Peyer's patch (tissue), 4 donors: ENCODE data around the gene HNF4A.

Experiments used
- POLR2A ChIP-seq, 2 donors: fragments of 450-650 bp; IDR thresholded peaks; one replicate each; pipeline ENCODE4 v1.5.1; 2017; ENCODE audit warnings: antibody characterized with exemption in 2 of 2, mild to moderate bottlenecking in 2 of 2, moderate library complexity in 2 of 2
- TF ChIP-seq, protein P1 (sequence below), 6 experiments: fragments of 450-650 bp in 4 of 6; fragments of 200-600 bp in 2 of 6; sonication (generic) in 1 of 6; IDR thresholded peaks; one replicate each; pipeline ENCODE4 v1.5.1; 2017 to 2019; ENCODE audit warnings: antibody characterized with exemption in 6 of 6, mild to moderate bottlenecking in 3 of 6, moderate library complexity in 1 of 6

DNA sequence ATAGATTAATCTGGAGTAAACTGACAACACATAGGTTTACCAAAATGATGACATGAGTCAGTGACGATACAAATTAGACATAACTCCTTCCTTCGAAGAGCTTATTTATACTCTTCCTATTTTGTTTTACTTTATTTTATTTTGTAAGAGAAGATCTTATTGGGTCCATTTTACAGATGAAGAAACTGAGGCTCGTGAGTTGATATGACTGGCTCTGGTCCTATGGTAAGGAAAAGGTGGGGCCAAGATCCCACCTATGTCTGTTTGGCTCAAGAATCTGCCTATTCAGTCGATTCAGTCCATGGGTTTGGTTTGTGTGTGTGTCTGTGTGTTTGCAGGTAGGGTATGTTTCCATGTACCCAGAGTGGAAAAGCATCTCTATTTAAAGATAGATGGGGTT lies 27.1 kb upstream of the HNF4A start:
- TF ChIP-seq, protein P1, sequence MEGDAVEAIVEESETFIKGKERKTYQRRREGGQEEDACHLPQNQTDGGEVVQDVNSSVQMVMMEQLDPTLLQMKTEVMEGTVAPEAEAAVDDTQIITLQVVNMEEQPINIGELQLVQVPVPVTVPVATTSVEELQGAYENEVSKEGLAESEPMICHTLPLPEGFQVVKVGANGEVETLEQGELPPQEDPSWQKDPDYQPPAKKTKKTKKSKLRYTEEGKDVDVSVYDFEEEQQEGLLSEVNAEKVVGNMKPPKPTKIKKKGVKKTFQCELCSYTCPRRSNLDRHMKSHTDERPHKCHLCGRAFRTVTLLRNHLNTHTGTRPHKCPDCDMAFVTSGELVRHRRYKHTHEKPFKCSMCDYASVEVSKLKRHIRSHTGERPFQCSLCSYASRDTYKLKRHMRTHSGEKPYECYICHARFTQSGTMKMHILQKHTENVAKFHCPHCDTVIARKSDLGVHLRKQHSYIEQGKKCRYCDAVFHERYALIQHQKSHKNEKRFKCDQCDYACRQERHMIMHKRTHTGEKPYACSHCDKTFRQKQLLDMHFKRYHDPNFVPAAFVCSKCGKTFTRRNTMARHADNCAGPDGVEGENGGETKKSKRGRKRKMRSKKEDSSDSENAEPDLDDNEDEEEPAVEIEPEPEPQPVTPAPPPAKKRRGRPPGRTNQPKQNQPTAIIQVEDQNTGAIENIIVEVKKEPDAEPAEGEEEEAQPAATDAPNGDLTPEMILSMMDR (IDR thresholded peaks at IDR 0.05): no peak
- TF ChIP-seq POLR2A (IDR thresholded peaks at IDR 0.05): no peak
